EH (cell line): Measurements from ENCODE around the gene ZC3H6.
"Not testable (repeated sequence)": the region's sequence is repeated elsewhere in the genome, so short reads cannot be mapped to it uniquely, and the experiment has no call there.

ENCODE experiments used
- DNase-seq: peaks from one replicate; pipeline ENCODE4 v3.0.0-alpha.2; 2015; ENCODE audit warnings: low read depth

Gene ZC3H6

DNA sequence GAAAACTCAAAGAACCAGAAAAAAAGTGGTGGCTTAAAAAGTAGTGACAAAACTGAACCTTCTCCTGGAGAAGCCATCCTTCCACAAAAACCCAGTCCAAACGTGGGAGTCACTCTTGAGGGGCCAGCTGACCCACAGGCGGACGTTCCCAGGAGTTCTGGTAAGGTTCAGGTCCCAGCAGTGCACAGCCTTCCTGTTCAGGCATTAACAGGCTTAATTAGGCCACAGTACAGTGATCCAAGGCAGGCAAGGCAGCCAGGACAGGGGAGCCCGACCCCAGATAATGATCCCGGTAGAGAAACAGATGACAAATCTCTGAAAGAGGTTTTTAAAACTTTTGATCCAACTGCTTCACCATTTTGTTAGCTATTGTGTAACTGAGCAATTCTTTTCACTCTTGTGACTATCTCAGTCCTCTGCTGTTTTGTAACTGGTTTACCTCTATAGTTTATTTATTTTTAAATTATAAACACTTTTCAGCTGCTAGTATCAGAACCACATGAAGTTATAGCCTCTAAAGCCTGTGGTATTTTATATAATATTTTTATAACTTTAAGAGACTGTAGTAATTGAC, 56.8 kb downstream of the ZC3H6 start:
- DNase-seq, result no peak

DNA sequence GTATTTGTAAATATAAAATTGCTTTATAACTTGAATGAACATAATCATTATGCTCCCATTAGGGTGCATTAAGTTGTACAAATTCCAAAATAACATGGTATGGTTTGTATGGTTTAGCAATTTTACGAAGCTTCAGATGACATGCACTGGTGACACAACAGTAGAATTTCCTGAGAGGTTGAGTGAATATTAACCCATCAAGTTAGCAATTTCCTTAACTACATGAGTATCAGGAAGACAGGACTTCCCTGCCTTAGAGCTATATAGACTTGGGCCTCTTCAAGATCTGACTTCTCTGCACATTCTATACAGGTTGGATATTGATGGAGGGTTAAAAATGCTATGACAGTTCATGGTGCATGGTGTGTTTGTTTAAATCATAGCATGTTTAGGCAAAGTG, 60.2 kb downstream of the ZC3H6 start:
- no peak for DNase-seq

DNA sequence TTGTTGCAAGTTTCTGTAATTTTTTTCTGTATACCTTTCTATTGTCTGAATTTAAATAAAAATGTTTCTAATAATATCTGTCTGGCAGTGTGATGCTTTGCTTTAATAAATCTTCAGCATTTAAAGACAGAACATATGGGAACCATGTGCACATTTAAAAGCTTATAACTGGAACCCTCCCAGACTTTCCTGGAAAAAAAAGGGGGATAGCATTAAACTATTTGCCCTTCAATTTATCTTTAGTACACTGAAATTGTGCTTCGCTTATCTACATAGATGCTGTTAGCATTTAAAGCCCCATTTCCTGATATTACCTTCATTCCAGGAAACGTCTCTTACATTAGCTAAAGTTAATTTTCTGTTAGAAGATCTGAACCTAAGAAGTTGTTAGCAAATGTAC, 64.6 kb downstream of the ZC3H6 start:
- no peak for DNase-seq

DNA sequence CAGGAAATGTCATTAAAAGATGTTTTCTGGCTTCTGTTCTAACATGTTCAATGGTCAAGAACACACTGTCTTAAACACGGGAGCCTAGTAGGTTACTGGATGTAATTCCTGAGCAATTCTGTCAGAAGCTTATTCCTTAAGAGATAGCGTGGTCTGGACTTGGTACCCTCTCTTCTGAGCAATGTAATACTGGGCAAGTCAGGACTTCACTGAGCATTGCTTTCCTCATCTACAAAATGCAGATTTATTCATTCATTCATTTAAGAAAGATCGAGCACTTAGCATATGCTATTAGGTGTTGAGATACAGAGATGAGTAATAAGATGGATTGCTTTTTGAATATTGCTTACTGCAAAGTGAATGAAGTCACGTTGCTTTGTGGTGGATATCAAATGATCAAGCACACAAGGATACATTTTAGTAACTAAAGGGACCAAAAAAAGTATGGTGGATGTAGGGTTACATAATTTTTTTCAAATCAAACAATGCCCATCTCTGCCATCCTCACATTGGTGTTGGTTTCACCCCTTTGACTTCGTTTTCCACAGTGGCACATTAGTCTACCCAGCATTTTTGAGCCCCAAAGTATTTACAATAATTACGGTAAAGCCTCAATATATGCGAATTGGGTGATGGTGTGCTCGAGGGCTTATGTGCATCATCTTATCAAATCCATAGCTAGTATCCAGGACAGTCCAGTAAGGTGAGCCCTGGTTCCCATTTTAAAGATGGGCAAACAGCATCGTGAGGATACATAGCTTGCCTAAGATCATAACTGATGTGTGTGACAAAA, 65.3 kb downstream of the ZC3H6 start:
- no peak for DNase-seq

DNA sequence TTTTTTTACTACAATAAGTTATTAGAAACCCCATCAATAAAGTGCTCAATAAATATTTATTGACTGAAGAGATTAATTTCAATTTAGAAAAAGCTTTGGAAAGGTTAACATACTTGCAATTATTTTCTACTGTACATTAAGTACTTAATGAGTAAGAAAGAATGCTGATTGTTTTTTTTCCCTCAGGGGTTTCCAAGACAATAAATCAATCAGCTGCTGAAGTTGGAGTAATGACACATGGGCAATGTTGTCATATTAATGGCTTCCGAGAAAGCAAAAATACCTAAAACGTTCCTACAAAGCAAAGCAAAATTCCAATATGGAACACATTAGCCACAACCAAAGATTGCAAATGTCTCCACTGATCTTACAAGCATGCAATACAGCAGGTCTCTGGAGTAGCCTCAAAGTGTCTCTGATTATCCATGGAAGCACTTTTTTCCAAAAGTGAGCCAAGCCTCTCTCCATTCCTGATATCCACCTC, 66.7 kb downstream of the ZC3H6 start:
- peak; percentile 9 for DNase-seq

DNA sequence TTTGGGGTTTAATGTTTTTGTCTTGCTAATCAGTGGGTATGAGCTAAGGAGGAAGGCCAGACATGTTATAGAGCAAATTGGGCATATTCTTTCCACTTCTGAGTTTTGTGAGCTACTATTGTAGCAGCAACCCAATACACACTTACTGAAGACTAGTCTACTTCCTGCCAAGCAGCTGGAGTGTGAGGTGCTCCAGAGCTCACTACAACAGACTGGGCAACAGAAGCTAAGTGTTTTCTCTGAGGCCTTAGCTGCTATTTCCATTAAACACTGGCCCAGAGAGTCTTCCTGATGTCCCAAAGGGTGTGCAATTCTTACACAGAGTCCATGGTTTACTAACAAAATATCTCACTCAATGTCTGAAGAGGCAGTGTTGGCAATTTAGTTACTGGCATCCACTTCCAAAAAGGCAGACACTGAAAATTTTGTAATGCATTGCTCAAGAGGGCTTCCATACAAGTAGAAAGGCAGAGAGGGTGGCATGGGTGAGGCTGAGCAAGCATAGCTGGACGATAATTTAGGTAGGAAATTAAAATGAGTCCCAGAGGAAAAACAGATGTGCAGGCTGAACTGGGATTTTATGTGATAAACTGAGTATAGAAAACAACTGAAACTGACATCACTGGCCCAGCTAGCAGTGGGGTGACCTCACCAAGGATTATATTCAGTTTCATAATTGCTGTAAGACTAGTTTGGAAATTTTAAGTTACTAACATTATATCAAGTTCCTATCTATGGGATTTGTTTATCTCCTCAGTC, 68.6 kb downstream of the ZC3H6 start:
- no peak for DNase-seq

DNA sequence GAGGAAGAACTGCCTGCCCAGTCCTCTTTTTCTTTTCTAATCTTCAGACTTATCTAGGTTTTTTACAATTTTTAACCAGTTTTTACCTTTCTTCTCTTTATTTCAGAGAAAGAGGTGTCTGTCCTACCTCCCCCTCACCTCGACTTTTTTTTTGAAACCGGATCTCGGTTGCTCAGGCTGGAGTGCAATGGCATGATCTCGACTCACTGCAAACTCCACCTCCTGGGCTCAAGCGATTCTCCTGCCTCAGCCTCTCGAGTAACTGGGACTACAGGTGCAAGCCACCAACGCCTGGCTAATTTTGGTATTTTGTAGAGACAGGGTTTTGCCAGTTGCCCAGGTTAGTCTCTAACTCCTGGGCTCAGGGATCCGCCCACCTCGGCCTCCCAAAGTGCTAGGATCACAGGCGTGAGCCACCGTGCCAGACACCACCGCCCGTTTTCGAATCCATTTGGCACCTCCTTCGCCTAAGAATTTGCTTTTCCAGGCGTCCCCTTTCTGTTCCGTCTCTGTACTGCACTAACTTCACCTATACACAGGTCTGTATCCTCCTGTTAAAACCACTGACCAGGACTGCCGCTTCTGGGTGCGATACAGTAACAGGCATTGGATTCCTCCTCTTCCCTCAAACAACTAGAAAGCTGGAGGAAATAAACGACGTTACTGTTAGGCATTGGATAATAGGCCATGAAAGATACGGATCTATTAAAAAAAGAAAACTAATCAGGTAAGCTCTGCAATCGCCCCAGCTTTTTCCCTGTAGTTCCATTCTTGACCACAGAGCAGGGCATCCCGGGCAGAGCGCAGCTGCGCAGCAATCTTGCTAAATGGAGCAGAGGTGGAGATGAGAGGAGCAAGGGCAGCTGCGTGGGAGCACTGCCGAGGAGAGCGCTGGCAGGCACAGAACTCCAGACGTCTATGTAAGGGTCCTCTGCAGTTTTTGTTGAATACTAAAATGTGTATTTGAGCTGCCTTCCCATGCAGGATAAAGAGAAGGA, 69.9 kb downstream of the ZC3H6 start:
- no peak for DNase-seq

DNA sequence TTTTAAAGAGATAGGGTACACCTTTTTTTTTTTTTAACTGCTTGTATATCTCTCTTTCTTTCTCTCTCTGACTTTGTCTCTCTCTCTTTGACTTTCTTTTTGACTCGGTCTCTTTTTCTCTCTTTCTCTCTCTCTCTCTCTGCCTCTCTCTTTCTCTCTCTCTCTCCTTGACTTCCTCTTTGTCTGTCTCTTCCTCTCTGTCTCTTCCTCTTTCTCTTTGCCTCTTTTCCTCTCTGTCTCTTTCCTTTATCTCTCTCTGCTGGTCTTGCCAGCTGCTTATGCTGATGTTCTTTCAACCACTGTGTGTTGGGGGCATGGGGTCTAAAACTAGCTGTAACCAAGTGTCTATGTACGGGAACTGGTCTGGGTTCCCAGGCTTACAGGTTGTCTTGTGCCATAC, 76.9 kb downstream of the ZC3H6 start:
- DNase-seq, result not testable (repeated sequence)

DNA sequence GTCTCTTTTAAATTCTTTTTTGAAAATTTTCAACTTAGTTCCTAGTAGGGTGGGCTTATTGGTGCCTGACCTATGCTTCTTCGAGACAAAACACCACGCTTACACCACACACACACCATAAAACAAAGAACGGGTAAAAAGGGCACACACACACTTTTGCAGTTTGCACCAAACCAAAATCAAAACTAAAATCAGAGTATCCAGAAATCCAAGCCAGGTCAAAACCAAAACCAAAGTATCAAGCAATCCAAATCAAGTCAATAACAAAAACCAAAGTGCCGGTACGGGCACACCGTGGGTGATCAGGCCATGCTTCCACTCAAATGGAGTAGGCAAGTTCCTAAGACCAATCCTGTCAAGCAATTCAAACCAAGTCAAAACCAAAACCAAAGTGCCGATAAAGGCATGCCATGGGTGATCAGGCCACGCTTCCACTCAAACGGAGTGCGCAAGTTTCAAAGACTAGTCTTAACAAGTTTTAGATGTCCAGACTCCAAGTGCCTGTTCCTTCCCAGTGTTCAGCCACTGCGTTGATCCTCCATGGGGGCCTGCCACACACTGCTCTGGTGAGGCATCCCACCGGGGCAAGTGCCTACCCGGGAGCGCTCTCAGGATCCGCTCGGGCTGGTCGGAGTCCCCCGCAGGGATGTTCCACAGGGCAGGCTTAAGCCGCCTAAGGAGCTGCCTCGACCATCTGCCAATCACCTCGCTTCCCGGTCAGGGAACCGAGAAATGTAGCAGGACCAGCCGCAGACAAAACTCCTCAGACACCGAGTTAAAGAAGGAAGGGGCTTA, 77.6 kb downstream of the ZC3H6 start:
- not testable (repeated sequence) for DNase-seq

DNA sequence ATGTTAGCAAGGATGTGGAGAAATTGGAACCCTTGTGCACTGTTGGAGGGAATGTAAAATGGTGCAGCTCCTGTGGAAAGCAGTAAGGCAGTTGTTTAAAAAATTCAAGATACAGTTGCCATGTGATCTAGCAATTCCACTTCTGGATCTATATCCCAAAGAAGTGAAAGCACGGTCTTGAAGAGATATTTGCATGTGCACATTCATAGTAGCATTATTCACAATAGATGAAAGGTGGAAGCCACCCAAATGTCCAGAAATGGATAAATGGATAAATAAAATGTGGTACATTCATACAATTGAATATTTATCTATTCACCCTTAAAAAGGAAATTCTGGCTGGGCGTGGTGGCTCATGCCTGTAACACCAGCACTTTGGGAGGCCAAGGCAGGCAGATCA, 78.9 kb downstream of the ZC3H6 start:
- DNase-seq, result not testable (repeated sequence)

DNA sequence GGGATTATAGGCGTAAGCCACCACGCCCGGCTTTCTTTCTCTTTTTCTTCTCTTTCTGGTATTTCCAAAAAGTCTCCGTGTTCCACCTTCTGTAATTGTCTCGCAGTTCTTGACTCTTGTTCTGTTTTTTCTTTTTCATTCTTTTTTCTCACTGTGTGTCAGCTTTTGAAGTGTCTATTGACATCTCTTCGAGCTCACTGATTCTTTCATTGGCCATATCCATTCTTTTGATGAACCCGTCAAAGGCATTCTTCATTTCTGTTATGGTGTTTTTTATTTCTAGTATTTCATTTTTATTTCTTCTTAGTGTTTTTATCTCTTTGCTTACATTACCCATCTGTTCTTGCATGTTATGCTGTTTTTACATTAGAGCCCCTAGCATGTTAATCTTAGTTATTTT, 84.7 kb downstream of the ZC3H6 start:
- DNase-seq, result not testable (repeated sequence)
